ENCODE data around the gene IFNAR2.
"Not testable (repeated sequence)": the region's sequence is repeated elsewhere in the genome, so short reads cannot be mapped to it uniquely, and the experiment has no call there.

Gene IFNAR2

DNA sequence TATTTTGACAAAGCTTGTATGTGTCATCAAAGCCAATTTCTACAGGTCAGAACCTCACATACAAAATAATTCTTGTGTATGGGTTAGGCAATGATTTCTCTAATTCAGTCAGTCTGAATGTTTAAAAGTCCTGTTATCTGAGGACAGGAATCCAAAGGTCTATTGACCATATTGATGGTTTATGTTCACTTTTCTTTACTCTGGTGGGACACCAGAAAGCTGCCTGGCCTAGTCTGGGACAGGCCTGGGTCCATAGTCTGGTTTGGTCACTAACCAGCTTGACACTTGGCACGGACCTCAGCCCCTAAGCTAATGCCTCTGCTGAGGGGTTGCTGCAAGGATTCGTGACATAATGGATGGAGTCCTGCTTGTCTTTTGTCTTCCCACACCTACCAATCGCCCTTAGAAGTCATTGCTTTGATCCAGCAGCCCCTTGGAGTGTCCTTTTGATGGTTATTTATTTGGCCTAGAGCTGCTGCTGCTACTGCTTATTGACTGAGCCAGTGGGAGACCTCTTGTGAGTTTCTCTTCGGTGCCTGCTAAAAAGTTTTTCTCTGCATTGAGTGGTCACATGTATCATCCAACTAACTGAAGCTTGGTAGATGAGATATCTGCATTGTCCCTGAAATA is 15.7 kb downstream of the IFNAR2 start:
- no peak for DNase-seq

DNA sequence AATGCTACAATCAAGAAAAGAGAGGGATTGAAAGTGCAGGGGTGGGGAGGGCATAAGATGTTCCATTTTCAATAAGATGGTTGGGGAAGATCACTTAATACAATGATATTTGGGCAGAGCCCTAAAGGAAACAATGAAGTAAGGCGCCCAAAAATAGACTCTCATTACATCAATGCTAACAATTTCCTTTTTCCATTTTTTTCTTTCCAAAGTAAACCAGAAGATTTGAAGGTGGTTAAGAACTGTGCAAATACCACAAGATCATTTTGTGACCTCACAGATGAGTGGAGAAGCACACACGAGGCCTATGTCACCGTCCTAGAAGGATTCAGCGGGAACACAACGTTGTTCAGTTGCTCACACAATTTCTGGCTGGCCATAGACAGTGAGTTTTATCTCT is 16.8 kb downstream of the IFNAR2 start:
- DNase-seq: no peak

DNA sequence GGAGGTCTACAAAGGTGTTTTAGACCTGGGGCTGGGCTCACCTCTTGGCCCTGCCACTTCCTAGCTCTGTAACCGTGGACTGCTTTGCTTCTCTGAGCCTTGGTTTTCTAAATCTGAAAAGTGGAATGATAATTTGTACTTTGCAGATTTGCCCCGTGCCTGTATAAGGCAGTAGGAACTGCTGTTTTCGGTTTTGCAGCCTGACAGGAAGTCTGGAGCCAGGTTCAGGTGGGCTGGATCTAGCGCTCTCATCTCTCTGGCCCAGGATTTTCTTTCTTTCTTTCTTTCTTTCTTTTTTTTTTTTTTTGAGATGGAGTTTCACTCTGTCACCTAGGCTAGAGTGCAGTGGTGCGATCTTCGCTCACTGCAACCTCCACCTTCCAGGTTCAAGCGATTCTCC is 17.2 kb downstream of the IFNAR2 start:
- no peak for DNase-seq

DNA sequence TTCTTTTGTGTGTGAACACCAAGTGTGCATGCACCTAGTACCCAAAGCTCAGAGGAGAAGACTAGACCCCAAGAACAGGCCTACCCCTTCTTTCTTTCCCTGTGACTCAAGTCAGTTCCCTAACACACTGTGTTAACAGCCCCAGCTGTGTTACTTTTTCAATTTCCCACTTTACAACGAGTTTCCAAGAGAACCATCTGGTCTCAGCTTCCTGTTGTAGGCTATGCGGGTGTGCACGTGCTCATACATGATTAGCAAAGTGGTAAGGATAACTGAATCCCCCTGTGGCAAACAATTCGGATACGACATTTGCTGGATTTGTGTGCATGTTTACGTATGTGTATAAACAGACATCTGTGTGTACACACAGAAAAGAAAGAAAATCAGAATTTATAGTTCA is 17.9 kb downstream of the IFNAR2 start:
- DNase-seq: no peak

DNA sequence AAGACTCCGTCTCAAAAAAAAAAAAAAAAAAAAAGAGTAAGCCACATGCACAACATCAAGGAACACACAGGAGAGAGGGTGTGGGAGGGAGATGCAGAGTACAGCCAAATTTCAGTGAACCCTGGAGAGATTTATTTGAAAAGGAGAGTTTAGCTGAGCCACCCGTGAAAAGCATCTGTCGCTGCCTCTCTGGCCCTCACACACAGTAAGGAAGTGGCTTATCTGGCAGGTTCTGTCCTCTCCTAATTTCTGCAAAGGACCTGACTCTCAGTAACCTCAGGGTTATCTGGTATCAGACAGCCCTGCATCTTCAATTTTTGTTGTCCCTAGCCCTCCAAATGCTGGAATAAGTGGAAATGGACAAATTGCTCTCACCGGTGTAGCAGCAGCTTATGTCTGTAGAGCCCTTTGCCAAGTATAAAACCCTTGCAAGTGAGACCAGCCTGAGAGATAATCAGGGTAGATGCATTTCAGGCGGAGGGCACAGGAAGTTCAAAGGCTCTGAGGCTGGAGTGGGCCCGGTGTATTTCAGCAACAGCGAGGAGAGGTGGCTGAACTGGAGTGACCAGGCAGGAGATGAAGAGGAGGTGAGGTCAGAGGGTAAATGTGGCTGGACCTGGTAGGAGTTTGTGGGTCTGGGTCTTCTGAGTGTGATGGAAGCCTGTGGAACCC is 19.7 kb downstream of the IFNAR2 start:
- DNase-seq: no peak

DNA sequence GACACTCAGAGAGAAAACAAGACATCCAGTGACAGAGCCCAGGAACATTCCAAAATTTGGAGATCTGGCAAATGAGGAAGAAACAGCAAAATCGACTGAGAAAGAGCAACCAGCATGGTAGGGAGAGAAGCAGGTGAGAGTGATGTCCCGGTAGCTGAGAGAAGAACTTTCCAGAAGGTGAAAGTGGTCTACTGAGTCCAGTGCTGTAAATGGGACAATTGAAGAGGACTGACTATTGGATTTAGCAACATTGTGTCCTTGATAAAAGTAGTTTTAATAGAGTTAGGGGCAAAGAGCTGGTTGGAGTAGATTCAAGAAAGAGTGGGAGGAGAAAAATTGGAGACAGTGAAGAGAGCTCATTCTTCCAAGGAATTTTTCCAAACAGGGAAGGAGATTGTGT is 21.4 kb downstream of the IFNAR2 start:
- no peak for DNase-seq

DNA sequence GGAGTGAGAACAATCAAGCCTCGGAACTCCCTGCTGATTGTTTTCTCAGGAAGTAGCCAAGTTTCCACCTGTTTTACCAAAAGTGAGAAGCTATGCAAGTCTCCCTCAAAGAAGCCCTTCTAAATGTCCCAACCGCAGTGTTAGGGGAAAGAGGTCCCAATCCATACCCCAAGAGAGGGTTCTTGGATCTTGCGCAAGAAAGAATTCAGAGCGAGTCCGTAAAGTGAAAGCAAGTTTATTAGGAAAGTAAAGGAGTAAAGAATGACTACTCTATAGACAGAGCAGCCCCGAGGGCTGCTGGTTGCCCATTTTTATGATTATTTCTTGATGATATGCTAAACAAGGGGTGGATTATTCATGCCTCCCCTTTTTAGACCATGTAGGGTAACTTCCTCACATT is 23.6 kb downstream of the IFNAR2 start:
- DNase-seq: not testable (repeated sequence)

DNA sequence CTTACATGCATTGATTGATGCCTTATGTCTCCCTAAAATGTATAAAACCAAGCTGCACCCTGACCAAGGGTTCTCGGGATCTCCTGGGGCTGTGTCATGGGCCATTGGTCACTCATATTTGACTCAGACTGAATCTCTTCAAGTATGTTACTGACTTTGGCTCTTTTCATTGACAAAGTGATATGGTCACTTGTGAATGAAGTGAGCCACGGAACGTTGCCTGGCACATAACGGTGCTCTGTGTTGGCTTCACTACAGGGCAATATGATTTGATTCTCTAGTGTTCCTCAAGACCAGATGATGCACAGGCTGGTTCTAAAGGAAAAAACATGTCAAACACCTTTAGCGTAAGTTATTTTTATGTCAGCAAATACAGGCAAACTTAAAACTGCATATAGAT is 25.0 kb downstream of the IFNAR2 start:
- DNase-seq: no peak

DNA sequence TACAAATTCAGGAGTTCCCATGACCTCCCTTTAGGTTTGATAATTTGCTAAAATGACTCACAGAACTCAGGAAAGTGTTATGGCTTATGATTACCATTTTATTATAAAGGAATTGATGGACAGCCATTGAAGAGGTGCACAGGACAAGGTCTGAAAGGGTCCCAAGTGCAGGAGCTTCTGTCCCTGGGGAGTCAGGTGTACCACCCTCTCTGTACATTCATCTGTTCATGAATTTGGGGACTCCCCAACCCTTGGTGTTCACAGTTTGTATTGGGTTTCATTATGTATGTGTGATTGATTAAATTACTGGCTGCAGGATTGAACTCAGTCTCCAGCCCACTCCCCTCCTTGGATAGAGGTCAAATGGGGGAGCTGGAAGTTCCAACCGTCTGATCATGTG is 25.7 kb downstream of the IFNAR2 start:
- no peak for DNase-seq

DNA sequence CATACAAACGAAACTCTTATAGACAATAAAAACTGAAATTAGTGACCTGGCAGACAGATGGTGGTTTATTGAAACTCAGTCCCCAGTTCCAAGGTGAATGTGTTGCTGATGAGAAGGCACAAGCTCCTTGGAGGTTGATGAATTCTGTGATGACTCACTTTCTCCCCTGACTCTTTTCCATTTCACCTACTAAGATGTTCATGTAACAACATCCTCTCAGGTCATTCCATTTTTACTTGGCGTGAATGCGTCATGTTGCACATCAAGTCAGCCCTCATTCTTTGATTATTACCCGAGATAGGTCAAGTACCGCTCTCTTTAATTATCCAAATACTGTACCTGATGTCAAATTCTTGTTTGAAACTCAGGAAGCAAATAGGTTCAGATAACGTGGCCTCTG is 26.3 kb downstream of the IFNAR2 start:
- no peak for DNase-seq

DNA sequence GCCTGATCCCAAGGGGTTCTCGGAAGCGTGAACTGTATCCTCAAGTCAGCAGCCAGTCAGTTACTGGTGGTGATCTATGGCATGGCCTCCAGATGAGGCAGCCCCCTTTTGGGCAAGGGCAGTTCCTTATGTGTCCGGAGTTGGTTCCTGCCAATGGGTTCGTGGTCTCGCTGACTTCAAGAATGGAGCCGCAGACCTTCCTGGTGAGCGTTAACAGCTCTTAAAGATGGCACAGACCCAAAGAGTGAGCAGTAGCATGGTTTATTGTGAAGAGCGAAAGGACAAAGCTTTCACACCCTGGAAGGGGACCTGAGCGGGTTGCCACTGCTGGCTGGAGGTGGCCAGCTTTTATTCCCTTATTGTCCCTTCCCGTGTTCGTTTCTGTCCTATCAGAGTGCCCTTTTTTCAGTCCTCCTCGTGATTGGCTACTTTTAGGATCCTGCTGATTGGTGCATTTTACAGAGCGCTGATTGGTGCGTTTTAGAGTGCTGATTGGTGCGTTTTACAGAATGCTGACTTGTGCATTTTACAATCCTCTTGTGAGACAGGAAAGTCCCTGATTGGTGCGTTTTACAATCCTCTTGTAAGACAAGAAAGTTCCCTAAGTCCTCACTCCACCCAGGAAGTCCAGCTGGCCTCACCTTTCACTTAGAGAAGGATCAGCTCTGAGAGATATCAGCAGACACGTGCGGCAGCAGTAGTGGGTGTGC is 27.5 kb downstream of the IFNAR2 start:
- no peak for DNase-seq

DNA sequence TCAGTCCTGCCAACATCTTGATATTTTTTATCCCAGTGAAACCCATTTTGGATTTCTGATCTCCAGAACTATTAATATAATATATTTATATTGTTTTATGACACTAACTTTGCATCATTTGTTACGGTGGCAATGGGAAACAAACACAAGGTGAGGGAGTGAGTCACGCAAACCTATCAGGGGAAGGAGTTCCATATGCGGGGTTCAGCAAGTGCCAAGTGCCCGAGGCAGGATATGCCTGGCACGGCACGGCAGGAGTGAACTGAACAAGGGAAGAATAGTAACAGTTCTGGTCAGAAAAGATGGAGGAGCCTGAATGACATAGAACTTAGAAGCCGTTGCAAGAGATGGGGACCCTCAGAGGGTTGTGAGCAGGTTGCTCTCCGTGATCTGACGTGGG is 28.7 kb downstream of the IFNAR2 start:
- DNase-seq: no peak

DNA sequence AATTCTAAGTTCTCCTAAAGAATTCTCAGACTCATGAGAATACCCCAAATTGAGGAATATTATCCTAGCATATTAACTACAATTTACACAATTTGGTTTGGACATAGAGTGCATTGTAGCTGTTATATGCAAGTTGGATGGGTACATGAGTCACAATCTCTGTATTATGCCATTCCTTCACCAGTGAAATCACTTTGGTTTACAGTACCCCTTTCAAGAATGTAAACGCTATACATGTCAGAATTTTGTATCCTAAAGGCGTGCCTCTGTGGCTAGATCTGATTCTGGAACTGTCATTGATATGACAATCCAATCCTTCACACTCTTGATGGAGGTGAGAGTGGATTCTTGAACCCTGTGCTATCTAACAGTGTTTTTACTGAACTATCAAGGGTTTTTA is 29.7 kb downstream of the IFNAR2 start:
- DNase-seq: no peak

DNA sequence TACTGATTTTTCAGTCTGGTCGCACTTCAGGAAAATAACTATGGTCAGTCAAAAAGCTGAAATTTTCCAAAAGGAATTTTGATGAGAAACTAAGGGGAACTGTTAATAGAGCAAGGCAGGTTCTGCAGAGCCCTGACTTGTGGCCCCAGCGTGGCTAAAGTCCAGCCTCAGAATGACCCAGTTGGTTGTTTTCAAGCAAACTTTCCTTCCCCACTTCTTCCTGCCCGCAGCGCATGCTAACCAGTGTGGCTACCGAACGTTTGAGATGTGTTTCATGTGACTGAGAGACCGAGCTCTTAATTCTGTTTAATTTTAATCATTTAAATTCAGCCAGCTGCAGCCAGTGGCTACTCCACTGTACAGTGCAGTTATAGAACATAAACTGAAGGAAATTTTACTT is 30.3 kb downstream of the IFNAR2 start:
- no peak for DNase-seq

DNA sequence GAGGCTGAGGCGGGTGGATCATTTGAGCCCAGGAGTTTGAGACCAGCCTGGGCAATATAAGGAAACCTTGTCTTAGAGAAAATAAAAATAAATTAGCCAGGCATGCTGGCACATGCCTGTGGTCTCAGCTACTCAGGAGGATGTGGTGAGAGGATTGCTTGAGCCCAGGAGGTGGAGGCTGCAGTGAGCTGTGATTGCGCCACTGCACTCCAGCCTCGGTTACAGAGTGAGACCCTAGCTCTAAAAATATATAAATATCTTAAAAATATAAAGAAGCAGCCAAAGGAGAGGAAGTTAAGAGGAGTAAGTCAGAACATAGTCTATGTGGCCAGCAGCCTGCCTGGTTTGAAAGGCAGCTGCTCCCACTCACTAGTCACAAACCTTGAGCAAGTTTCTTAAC is 31.9 kb downstream of the IFNAR2 start:
- no peak for DNase-seq

DNA sequence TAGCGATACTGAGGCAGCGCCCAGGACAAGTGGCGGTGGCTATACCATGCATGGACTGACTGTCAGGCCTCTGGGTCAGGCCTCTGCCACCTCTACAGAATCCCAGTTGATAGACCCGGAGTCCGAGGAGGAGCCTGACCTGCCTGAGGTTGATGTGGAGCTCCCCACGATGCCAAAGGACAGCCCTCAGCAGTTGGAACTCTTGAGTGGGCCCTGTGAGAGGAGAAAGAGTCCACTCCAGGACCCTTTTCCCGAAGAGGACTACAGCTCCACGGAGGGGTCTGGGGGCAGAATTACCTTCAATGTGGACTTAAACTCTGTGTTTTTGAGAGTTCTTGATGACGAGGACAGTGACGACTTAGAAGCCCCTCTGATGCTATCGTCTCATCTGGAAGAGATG is 33.2 kb downstream of the IFNAR2 start:
- DNase-seq: no peak

DNA sequence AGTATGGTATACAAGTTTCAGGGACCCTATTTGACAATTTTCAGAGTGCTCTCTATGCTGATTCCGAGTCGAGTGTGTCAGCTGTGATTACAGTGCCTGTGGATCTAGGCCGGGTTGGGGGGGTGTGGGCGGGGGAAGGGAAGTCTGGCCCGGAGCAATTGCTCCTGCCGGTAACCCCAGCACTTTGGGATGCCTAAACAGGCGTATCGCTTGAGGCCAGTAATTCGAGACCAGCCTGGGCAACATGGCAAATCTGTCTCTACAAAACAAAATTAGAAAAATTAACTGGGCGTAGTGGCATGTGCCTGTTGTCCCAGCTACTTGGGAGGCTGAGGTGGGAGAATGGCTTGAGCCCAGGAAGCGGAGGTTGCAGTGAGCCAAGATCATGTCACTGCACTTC is 34.8 kb downstream of the IFNAR2 start:
- no peak for DNase-seq

DNA sequence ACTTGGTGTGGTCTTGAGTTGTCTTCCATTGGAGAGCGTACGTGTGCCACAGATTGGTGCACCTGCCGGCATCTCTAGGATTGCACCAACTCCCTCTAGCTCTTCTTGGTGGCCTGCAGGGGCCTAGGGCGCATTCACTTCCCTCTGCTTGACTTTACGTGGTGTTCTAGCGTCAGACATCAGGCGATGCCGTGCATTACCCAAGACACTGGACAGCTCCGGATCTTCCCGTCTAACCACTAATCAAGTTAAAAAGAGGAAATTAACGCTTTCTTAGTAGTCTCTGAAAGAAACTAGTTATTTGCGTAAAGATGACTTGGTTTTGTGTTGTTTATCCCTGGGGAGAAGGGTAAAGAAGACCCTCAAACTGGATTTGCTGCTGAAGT is 35.9 kb downstream of the IFNAR2 start:
- DNase-seq: peak; percentile 50

DNA sequence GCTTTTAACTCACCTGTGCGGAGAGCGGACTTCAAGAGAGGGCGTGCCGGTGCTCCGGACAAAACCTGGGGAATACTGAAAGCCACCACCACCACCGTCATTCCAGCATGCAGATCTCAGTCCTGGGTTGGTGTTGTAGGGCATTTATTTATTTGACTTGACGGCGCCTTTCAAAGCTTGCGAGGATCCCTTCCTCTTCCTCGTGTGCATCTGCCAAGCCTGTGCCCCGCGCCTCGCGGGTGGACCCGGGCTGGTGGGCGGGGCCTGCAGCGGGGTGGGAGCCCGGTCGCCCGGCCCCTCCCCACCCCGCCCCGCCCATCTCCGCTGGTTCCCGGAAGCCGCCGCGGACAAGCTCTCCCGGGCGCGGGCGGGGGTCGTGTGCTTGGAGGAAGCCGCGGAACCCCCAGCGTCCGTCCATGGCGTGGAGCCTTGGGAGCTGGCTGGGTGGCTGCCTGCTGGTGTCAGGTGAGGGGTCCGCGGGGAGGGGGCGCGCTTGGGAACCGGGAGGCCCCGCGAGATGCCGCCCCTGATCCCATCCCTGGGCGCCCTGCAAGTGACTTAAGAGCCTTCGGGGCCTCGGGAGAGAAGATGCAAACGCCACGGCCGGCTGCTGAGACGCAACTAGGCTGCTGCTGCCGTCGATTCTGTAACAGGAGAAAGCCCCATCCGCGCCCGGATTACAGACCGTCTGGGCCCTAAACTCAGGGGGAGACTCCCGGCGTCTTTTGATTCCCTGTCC is 36.5 kb downstream of the IFNAR2 start, which contains the start of gene IL10RB:
Gene IL10RB, plus strand, starts transcription at position 318 of the 739 bp plus-strand sequence. Its CDS starts 99 bp downstream, at position 417.
- peak; percentile 76 for DNase-seq

DNA sequence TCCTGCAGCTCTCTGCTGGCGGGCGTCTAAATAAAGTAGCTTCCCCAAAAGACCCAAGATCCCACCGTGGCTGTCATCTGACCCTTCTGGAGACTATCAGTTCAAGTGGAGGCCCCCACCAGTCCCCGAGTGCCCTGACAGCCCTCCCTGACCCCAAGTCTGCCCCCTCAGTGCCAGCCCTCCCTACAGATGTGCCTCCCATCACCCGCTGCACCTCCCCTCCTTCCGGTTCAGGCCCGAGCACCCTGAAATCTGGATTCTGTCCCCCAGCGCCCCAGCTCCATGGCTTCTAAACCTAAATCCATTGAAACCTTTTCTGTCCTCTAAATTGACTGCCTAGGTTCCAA is 37.0 kb downstream of the IFNAR2 start:
- peak; percentile 45 for DNase-seq

DNA sequence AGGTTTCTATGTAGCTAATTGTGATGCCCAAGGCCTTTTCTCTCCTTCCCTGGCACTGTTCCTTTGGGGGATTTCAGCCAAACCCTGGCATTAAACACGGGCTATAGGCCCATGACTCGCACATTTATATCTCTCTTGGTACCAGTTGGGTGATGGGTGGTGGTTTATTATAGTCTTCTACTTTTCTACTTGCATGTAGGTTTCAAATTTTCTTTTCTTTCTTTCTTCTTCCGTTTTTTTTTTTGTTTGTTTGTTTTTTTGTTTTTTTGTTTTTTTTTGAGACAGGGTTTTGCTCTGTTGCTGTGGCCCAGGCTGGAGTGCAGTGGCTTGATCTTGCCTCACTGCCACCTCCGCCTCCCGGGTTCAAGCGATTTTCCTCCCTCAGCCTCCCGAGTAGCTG is 37.5 kb downstream of the IFNAR2 start:
- DNase-seq: no peak

DNA sequence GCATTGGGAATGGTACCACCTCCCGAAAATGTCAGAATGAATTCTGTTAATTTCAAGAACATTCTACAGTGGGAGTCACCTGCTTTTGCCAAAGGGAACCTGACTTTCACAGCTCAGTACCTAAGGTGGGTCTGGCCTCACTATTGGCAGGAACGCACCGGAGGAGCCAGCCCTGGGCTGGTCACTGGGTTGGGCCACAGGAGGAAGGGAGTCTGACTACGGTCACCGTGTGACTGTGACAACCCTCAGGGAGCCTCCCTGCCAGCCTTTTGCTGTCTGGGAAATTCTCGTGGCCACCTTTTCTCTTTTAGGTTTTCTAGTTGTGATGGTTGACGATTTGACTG is 38.6 kb downstream of the IFNAR2 start:
- DNase-seq: no peak

DNA sequence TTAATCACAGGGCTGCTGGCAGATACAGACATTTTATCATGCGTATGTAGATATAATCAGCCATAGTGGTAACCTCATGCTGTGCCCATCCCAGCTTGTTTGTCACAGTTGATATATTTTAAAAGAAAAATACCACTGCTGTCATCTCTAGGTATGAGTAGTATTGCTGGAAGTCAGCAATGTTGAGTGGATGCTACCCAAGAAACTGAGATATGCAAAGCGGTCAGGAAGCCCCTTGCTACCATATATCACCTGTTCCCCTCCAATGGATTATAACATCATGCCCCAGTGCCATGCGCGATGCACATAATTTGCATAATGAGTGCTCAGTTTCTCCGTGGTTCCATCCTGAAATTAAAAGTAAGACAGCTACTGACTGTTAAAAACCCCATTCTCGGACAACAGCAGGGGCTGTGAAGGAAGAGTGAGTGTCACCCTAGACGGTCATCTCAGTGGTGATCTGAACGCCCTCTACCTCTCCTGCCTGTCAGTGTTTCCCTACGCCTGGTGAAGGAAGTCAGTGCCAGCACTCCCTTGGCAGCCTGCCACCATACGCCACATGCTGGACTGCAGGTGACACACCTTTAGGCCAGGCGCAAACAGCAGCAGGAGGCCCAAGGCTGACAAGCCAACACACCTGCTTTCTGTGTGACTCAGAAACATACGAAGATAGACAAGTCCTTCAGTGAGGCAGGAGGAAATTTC is 39.2 kb downstream of the IFNAR2 start:
- peak; percentile 36 for DNase-seq

All from CD4-positive, alpha-beta T cell treated with Interleukin-12 subunit alpha and Interleukin-12 subunit beta, for 1 hour (primary cell).